Naive B cell (primary cell): ENCODE data around the gene RAB11FIP3. TPM values are rescaled to one million over a fixed set of nuclear protein-coding genes. Genes with fewer than 3 reads are reported as not detected.
"Not testable (repeated sequence)": the region's sequence is repeated elsewhere in the genome, so short reads cannot be mapped to it uniquely, and the experiment has no call there.

ENCODE experiments used
- ATAC-seq, 2 donors: fragments of 150-1000 bp; cut with Tn5 transposase; 2 replicates each; pipeline ENCODE4 v1.10.0; 2021; ENCODE audit warnings: low read depth in 2 of 2, mild to moderate bottlenecking in 2 of 2, moderate library complexity in 2 of 2
- DNase-seq: peaks from one replicate; pipeline ENCODE4 v3.0.0; 2022
- H3K27ac Mint-ChIP-seq, 6 donors: one replicate each; pipeline ENCODE4 v1.8.0; 2020 to 2022; ENCODE audit warnings: mild to moderate bottlenecking in 6 of 6, mixed read lengths in 6 of 6, moderate library complexity in 5 of 6, inconsistent platforms in 2 of 6
- H3K27me3 Mint-ChIP-seq, 3 donors: one replicate each; pipeline ENCODE4 v1.8.0; 2021 to 2022; ENCODE audit warnings: mixed read lengths in 3 of 3, mild to moderate bottlenecking in 1 of 3
- H3K36me3 Mint-ChIP-seq, 2 donors: one replicate each; pipeline ENCODE4 v1.8.0; 2020 to 2022; ENCODE audit warnings: mixed read lengths in 2 of 2, inconsistent platforms in 1 of 2, mild to moderate bottlenecking in 1 of 2
- H3K4me1 Mint-ChIP-seq, 3 donors: one replicate each; pipeline ENCODE4 v1.8.0; 2020 to 2022; ENCODE audit warnings: mixed read lengths in 3 of 3, inconsistent platforms in 1 of 3, mild to moderate bottlenecking in 1 of 3, moderate library complexity in 1 of 3
- H3K4me3 Mint-ChIP-seq, 8 donors: one replicate each; pipeline ENCODE4 v1.8.0; 2020 to 2022; ENCODE audit warnings: mild to moderate bottlenecking in 8 of 8, mixed read lengths in 8 of 8, moderate library complexity in 8 of 8, inconsistent platforms in 2 of 8
- H3K9me3 Mint-ChIP-seq, 7 donors: one replicate each; pipeline ENCODE4 v1.8.0; 2020 to 2022; ENCODE audit warnings: mixed read lengths in 7 of 7, mild to moderate bottlenecking in 5 of 7, inconsistent platforms in 2 of 7, moderate library complexity in 1 of 7
- polyA plus RNA-seq, 6 donors: library from polyadenylated mRNA; unstranded; fragments of 300-500 nt; fragmentation: Illumina TruSeq; gene quantifications; one replicate each; pipeline ENCODE4 v1.2.3, GENCODE V29; 2021; ENCODE audit warnings: low read depth in 6 of 6

Gene RAB11FIP3
- 1 to 10 TPM; 1.0 to 4.8 (median 1.9) TPM for polyA plus RNA-seq

GRCh38 chr16:425082-425718 is at the start of gene RAB11FIP3:
Gene RAB11FIP3 (plus strand): TSS chr16:425649. CDS start chr16:426007, 358 bp downstream.
- peaks cover 0 to 4% of the 10 kb centered on the region in 2 donors for H3K36me3 Mint-ChIP-seq
- peak within 1 kb of the TSS; percentile 86 to 97 (median 94) for H3K27ac Mint-ChIP-seq
- peaks cover 0 to 15% (median 4%) of the 10 kb centered on the region in 3 donors for H3K27me3 Mint-ChIP-seq
- no peaks in the 10 kb centered on the region for H3K9me3 Mint-ChIP-seq
- peaks cover 17 to 37% (median 32%) of the 10 kb centered on the region in 3 donors for H3K4me1 Mint-ChIP-seq
- peak within 1 kb of the TSS; percentile 84 to 95 (median 92) for H3K4me3 Mint-ChIP-seq
- DNase-seq (peak; percentile 87), ATAC-seq (peak; percentile 86 to 87)

GRCh38 chr16:375927-376816 is 49.3 kb upstream of the RAB11FIP3 start:
- ATAC-seq (no peak), DNase-seq (no peak)
- Mint-ChIP-seq H3K9me3 (no peaks in the 10 kb centered on the region), H3K4me1 (peaks cover 7 to 14% (median 8%) of the 10 kb centered on the region in 3 donors), H3K27me3 (no peaks in the 10 kb centered on the region), H3K4me3 (no peak overlapping the region), H3K36me3 (no peaks in the 10 kb centered on the region), H3K27ac (peak overlapping the region in 1 of 6 donors; percentile 27)

- Mint-ChIP-seq H3K9me3 (no peaks in the 10 kb centered on the region), H3K4me1 (peaks cover 5 to 12% (median 8%) of the 10 kb centered on the region in 3 donors), H3K36me3 (no peaks in the 10 kb centered on the region), H3K4me3 (no peak overlapping the region), H3K27ac (no peak overlapping the region), H3K27me3 (no peaks in the 10 kb centered on the region)
- DNase-seq = no peak
- no peak for ATAC-seq
These were observed 48.5 kb upstream of the RAB11FIP3 start for GRCh38 chr16:376817-377418.

GRCh38 chr16:377419-377951 is 48.0 kb upstream of the RAB11FIP3 start:
- Mint-ChIP-seq H3K9me3 (no peaks in the 10 kb centered on the region), H3K27ac (no peak overlapping the region), H3K4me3 (no peak overlapping the region), H3K4me1 (peaks cover 3 to 12% (median 8%) of the 10 kb centered on the region in 3 donors), H3K27me3 (no peaks in the 10 kb centered on the region), H3K36me3 (no peaks in the 10 kb centered on the region)
- no peak for ATAC-seq
- no peak for DNase-seq

- not testable (repeated sequence) for DNase-seq, H3K9me3 Mint-ChIP-seq, H3K36me3 Mint-ChIP-seq, ATAC-seq, H3K27me3 Mint-ChIP-seq
- Mint-ChIP-seq H3K27ac (peak overlapping the region in 1 of 6 donors; percentile 75), H3K4me3 (peak overlapping the region in 2 of 8 donors; percentile 25 to 44), H3K4me1 (peaks cover 5 to 18% (median 12%) of the 10 kb centered on the region in 3 donors)
These were observed 47.2 kb upstream of the RAB11FIP3 start for GRCh38 chr16:378113-378820.

- H3K4me3 Mint-ChIP-seq = peak overlapping the region in 2 of 8 donors; percentile 25 to 44
- H3K4me1 Mint-ChIP-seq = peaks cover 9 to 23% (median 17%) of the 10 kb centered on the region in 3 donors
- ATAC-seq (no peak), DNase-seq (no peak)
- H3K9me3 Mint-ChIP-seq = no peaks in the 10 kb centered on the region
- no peaks in the 10 kb centered on the region for H3K27me3 Mint-ChIP-seq
- H3K36me3 Mint-ChIP-seq = no peaks in the 10 kb centered on the region
- no peak overlapping the region for H3K27ac Mint-ChIP-seq
These were observed 46.6 kb upstream of the RAB11FIP3 start for GRCh38 chr16:378821-379182.

GRCh38 chr16:379183-379960 is 46.1 kb upstream of the RAB11FIP3 start:
- Mint-ChIP-seq H3K9me3 (no peaks in the 10 kb centered on the region), H3K4me1 (peaks cover 9 to 28% (median 23%) of the 10 kb centered on the region in 3 donors), H3K27ac (peak overlapping the region in 2 of 6 donors; percentile 24 to 37), H3K36me3 (no peaks in the 10 kb centered on the region), H3K4me3 (peak overlapping the region in 4 of 8 donors; percentile 6 to 79 (median 78)), H3K27me3 (no peaks in the 10 kb centered on the region)
- ATAC-seq = no peak
- DNase-seq = no peak

GRCh38 chr16:379961-380761 is 45.3 kb upstream of the RAB11FIP3 start:
- DNase-seq (no peak), ATAC-seq (no peak)
- H3K27me3 Mint-ChIP-seq = no peaks in the 10 kb centered on the region
- no peaks in the 10 kb centered on the region for H3K9me3 Mint-ChIP-seq
- H3K27ac Mint-ChIP-seq = peak overlapping the region in 4 of 6 donors; percentile 22 to 79 (median 30)
- peak overlapping the region; percentile 55 to 89 (median 79) for H3K4me3 Mint-ChIP-seq
- no peaks in the 10 kb centered on the region for H3K36me3 Mint-ChIP-seq
- H3K4me1 Mint-ChIP-seq = peaks cover 9 to 32% (median 26%) of the 10 kb centered on the region in 3 donors

GRCh38 chr16:380762-381011 is 44.8 kb upstream of the RAB11FIP3 start:
- no peaks in the 10 kb centered on the region for H3K9me3 Mint-ChIP-seq
- DNase-seq (no peak), ATAC-seq (no peak)
- no peaks in the 10 kb centered on the region for H3K27me3 Mint-ChIP-seq
- H3K4me3 Mint-ChIP-seq = peak overlapping the region; percentile 58 to 89 (median 79)
- peaks cover 9 to 32% (median 26%) of the 10 kb centered on the region in 3 donors for H3K4me1 Mint-ChIP-seq
- no peaks in the 10 kb centered on the region for H3K36me3 Mint-ChIP-seq
- H3K27ac Mint-ChIP-seq = peak overlapping the region in 1 of 6 donors; percentile 89

- H3K27me3 Mint-ChIP-seq = no peaks in the 10 kb centered on the region
- DNase-seq (no peak), ATAC-seq (peak; percentile 14 to 25)
- H3K9me3 Mint-ChIP-seq = no peaks in the 10 kb centered on the region
- peak overlapping the region; percentile 52 to 88 (median 70) for H3K4me3 Mint-ChIP-seq
- H3K27ac Mint-ChIP-seq = peak overlapping the region in 1 of 6 donors; percentile 89
- peaks cover 10 to 33% (median 26%) of the 10 kb centered on the region in 3 donors for H3K4me1 Mint-ChIP-seq
- H3K36me3 Mint-ChIP-seq = no peaks in the 10 kb centered on the region
These were observed 44.2 kb upstream of the RAB11FIP3 start for GRCh38 chr16:381012-381788.
